ENCODE results near the gene TIMELESS.

- no peak for TF ChIP-seq POLR2A (IDR thresholded peaks at IDR 0.05)
- TF ChIP-seq CTCF (IDR thresholded peaks at IDR 0.05), result no peak
- TF ChIP-seq POLR2AphosphoS5 (IDR thresholded peaks at IDR 0.05), result no peak
Measured at GRCh38 chr12:56431850-56432249, 17.4 kb downstream of the TIMELESS start.

Measured in prostate gland (tissue), 2 donors.